RWPE1 (cell line): ENCODE data around the gene DCDC2B.
"Not testable (repeated sequence)": the region's sequence is repeated elsewhere in the genome, so short reads cannot be mapped to it uniquely, and the experiment has no call there.

Source experiments
- CTCF ChIA-PET: fragments of 350-600 bp; sonication (Branson Sonifier 250); formaldehyde crosslinking; extraction: SDS; loops from one replicate; lab custom pipeline; 2021; lab: Yijun Ruan, JAX
- POLR2A ChIA-PET: fragments of 400-600 bp; formaldehyde crosslinking; extraction: SDS; loops from one replicate; lab custom pipeline; 2020; ENCODE audit warnings: antibody characterized with exemption; ENCODE audit not compliant: low non-redundant PET; lab: Yijun Ruan, JAX
- DNase-seq: peaks from one replicate; pipeline ENCODE4 v3.0.0; 2012; ENCODE audit warnings: low spot score
- H3K27ac ChIP-seq: fragments of 450-650 bp; 2 replicates; pipeline ENCODE4 v1.5.1; 2017
- TF ChIP-seq, protein P1 (sequence below): fragments of 450-650 bp; conservative IDR thresholded peaks from 2 replicates; pipeline ENCODE4 v1.5.1; 2017; ENCODE audit warnings: low read depth, mild to moderate bottlenecking

The DCDC2B gene

GRCh38 chr1:32256473-32257226 is 47.8 kb downstream of the DCDC2B start:
- H3K27ac ChIP-seq, result no peak overlapping the region
- TF ChIP-seq, protein P1, sequence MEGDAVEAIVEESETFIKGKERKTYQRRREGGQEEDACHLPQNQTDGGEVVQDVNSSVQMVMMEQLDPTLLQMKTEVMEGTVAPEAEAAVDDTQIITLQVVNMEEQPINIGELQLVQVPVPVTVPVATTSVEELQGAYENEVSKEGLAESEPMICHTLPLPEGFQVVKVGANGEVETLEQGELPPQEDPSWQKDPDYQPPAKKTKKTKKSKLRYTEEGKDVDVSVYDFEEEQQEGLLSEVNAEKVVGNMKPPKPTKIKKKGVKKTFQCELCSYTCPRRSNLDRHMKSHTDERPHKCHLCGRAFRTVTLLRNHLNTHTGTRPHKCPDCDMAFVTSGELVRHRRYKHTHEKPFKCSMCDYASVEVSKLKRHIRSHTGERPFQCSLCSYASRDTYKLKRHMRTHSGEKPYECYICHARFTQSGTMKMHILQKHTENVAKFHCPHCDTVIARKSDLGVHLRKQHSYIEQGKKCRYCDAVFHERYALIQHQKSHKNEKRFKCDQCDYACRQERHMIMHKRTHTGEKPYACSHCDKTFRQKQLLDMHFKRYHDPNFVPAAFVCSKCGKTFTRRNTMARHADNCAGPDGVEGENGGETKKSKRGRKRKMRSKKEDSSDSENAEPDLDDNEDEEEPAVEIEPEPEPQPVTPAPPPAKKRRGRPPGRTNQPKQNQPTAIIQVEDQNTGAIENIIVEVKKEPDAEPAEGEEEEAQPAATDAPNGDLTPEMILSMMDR, result no peak
- ChIA-PET CTCF (no interaction called here), POLR2A (no interaction called here)
- DNase-seq, result no peak

- no peak for DNase-seq
- POLR2A ChIA-PET, result no interaction called here
- CTCF ChIA-PET, result no interaction called here
- TF ChIP-seq, protein P1, result no peak
- no peak overlapping the region for H3K27ac ChIP-seq
Observed at GRCh38 chr1:32257227-32257508, 48.3 kb downstream of the DCDC2B start.

DNA sequence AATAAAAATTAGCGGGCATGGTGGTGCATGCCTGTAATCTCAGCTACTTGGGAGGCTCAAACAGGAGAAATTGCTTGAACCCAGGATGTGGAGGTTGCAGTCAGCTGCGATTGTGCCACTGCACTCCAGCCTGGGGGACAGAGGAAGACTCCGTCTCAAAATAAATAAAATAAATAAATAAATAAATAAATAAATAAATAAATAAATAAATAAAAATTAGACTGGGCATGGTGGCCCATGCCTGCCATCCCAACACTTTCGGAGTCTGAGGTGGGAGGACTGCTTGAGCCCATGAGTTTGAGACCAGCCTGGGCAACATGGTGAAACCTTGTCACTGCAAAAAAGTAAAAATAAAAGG is 54.3 kb downstream of the DCDC2B start:
- CTCF ChIA-PET, DNase-seq, H3K27ac ChIP-seq: not testable (repeated sequence)
- POLR2A ChIA-PET, result interaction anchor here (0.6 kb wide), 1 partner anchor 385 kb away, joined by 10 read pairs; no protein-coding TSS in a partner anchor

GRCh38 chr1:32263744-32264143 is 54.9 kb downstream of the DCDC2B start:
- CTCF ChIA-PET, result no interaction called here
- POLR2A ChIA-PET, result no interaction called here
- no peak for DNase-seq
- TF ChIP-seq, protein P1, result no peak
- H3K27ac ChIP-seq, result no peak overlapping the region
